GM23248 (cell line): ENCODE results near the gene DLG1.

Experiments used
- EZH2 ChIP-seq: fragments of 200-600 bp; sonication (generic); IDR thresholded peaks from 2 replicates; pipeline ENCODE4 v1.6.1; 2018; ENCODE audit warnings: antibody characterized with exemption, mild to moderate bottlenecking; ENCODE audit not compliant: insufficient read depth, poor library complexity, severe bottlenecking
- EZH2phosphoT487 ChIP-seq: fragments of 200-600 bp; sonication (generic); IDR thresholded peaks from 2 replicates; pipeline ENCODE4 v1.6.1; 2018; ENCODE audit warnings: antibody characterized with exemption, moderate library complexity, mild to moderate bottlenecking, low read depth; ENCODE audit not compliant: insufficient read depth

GRCh38 chr3:197181741-197182140 lies 116.7 kb downstream of the DLG1 start:
- no peak for TF ChIP-seq EZH2
- TF ChIP-seq EZH2phosphoT487 = no peak
